ENCODE results near the gene NFS1.

The NFS1 gene

GRCh38 chr20:35632539-35633115, 66.5 kb downstream of the NFS1 start:
- CTCF ChIA-PET = interaction anchor here (1.0 to 4.8 kb wide), 3 partner anchors 13 to 252 kb away, joined by 3 to 29 read pairs (median 3); no protein-coding TSS in a partner anchor
- POLR2A ChIA-PET = interaction anchor here (0.6 kb wide), 1 partner anchor 49 kb away, joined by 4 read pairs; no protein-coding TSS in a partner anchor
- Histone ChIP-seq H3K36me3 (ENCODE audit: control insufficient read depth in 4 of 4, insufficient read depth in 4 of 4, low read length in 3 of 4) (peaks cover 19 to 50% (median 42%) of the 10 kb centered on the region in 4 experiments), H3K27me3 (replicated peaks in 2 of 5; ENCODE audit: control insufficient read depth in 4 of 5, insufficient read depth in 5 of 5, low read length in 4 of 5) (no peaks in the 10 kb centered on the region), H3K27ac (ENCODE audit: insufficient read depth in 1 of 2, low read depth in 1 of 2, low read length in 2 of 2, poor library complexity in 1 of 2, severe bottlenecking in 2 of 2) (no peak overlapping the region), H3K4me3 (ENCODE audit: control insufficient read depth in 1 of 7, extremely low read depth in 1 of 7, insufficient read depth in 4 of 7, low read depth in 2 of 7, low read length in 6 of 7) (no peak overlapping the region), H3K4me1 (ENCODE audit: control extremely low read depth in 1 of 4, control insufficient read depth in 4 of 4, insufficient read depth in 4 of 4, low read length in 3 of 4) (no peaks in the 10 kb centered on the region), H3K9me3 (ENCODE audit: control extremely low read depth in 1 of 5, control insufficient read depth in 4 of 5, insufficient read depth in 2 of 5, low read depth in 1 of 5, low read length in 4 of 5) (no peaks in the 10 kb centered on the region)
- WGBS (ENCODE audit: insufficient coverage) = 98% methylated on average over 13 of the region's 13 CpGs
- DNase-seq = no peak

- no peaks in the 10 kb centered on the region for H3K27me3 ChIP-seq (replicated peaks in 2 of 5; ENCODE audit: control insufficient read depth in 4 of 5, insufficient read depth in 5 of 5, low read length in 4 of 5)
- WGBS (ENCODE audit: insufficient coverage) = 100% methylated on average over 1 of the region's 4 CpGs
- no peaks in the 10 kb centered on the region for H3K9me3 ChIP-seq (ENCODE audit: control extremely low read depth in 1 of 5, control insufficient read depth in 4 of 5, insufficient read depth in 2 of 5, low read depth in 1 of 5, low read length in 4 of 5)
- no peak overlapping the region for H3K4me3 ChIP-seq (ENCODE audit: control insufficient read depth in 1 of 7, extremely low read depth in 1 of 7, insufficient read depth in 4 of 7, low read depth in 2 of 7, low read length in 6 of 7)
- no peaks in the 10 kb centered on the region for H3K4me1 ChIP-seq (ENCODE audit: control extremely low read depth in 1 of 4, control insufficient read depth in 4 of 4, insufficient read depth in 4 of 4, low read length in 3 of 4)
- ChIA-PET POLR2A (no interaction called here), CTCF (interaction anchor here (1.5 to 4.8 kb wide), 2 partner anchors 11 to 27 kb away, joined by 4 to 29 read pairs; no protein-coding TSS in a partner anchor)
- peaks cover 23 to 69% (median 59%) of the 10 kb centered on the region in 4 experiments for H3K36me3 ChIP-seq (ENCODE audit: control insufficient read depth in 4 of 4, insufficient read depth in 4 of 4, low read length in 3 of 4)
- DNase-seq = no peak
- H3K27ac ChIP-seq (ENCODE audit: insufficient read depth in 1 of 2, low read depth in 1 of 2, low read length in 2 of 2, poor library complexity in 1 of 2, severe bottlenecking in 2 of 2) = no peak overlapping the region
Measured at GRCh38 chr20:35630636-35631035, 68.5 kb downstream of the NFS1 start.

GRCh38 chr20:35629427-35630145, 69.6 kb downstream of the NFS1 start:
- CTCF ChIA-PET = interaction anchor here (1.1 to 4.8 kb wide), 2 partner anchors 10 to 20 kb away, joined by 3 to 29 read pairs; no protein-coding TSS in a partner anchor
- POLR2A ChIA-PET = no interaction called here
- WGBS (ENCODE audit: insufficient coverage) = 97% methylated on average over 12 of the region's 12 CpGs
- Histone ChIP-seq H3K36me3 (ENCODE audit: control insufficient read depth in 4 of 4, insufficient read depth in 4 of 4, low read length in 3 of 4) (peaks cover 22 to 76% (median 61%) of the 10 kb centered on the region in 4 experiments), H3K4me1 (ENCODE audit: control extremely low read depth in 1 of 4, control insufficient read depth in 4 of 4, insufficient read depth in 4 of 4, low read length in 3 of 4) (no peaks in the 10 kb centered on the region), H3K9me3 (ENCODE audit: control extremely low read depth in 1 of 5, control insufficient read depth in 4 of 5, insufficient read depth in 2 of 5, low read depth in 1 of 5, low read length in 4 of 5) (no peaks in the 10 kb centered on the region), H3K27me3 (replicated peaks in 2 of 5; ENCODE audit: control insufficient read depth in 4 of 5, insufficient read depth in 5 of 5, low read length in 4 of 5) (no peaks in the 10 kb centered on the region), H3K27ac (ENCODE audit: insufficient read depth in 1 of 2, low read depth in 1 of 2, low read length in 2 of 2, poor library complexity in 1 of 2, severe bottlenecking in 2 of 2) (no peak overlapping the region), H3K4me3 (ENCODE audit: control insufficient read depth in 1 of 7, extremely low read depth in 1 of 7, insufficient read depth in 4 of 7, low read depth in 2 of 7, low read length in 6 of 7) (no peak overlapping the region)
- DNase-seq = no peak

- no peak for DNase-seq
- Histone ChIP-seq H3K4me1 (ENCODE audit: control extremely low read depth in 1 of 4, control insufficient read depth in 4 of 4, insufficient read depth in 4 of 4, low read length in 3 of 4) (no peaks in the 10 kb centered on the region), H3K27ac (ENCODE audit: insufficient read depth in 1 of 2, low read depth in 1 of 2, low read length in 2 of 2, poor library complexity in 1 of 2, severe bottlenecking in 2 of 2) (no peak overlapping the region), H3K9me3 (ENCODE audit: control extremely low read depth in 1 of 5, control insufficient read depth in 4 of 5, insufficient read depth in 2 of 5, low read depth in 1 of 5, low read length in 4 of 5) (no peaks in the 10 kb centered on the region), H3K4me3 (ENCODE audit: control insufficient read depth in 1 of 7, extremely low read depth in 1 of 7, insufficient read depth in 4 of 7, low read depth in 2 of 7, low read length in 6 of 7) (no peak overlapping the region), H3K27me3 (replicated peaks in 2 of 5; ENCODE audit: control insufficient read depth in 4 of 5, insufficient read depth in 5 of 5, low read length in 4 of 5) (no peaks in the 10 kb centered on the region), H3K36me3 (ENCODE audit: control insufficient read depth in 4 of 4, insufficient read depth in 4 of 4, low read length in 3 of 4) (peaks cover 19 to 67% (median 57%) of the 10 kb centered on the region in 4 experiments)
- CTCF ChIA-PET = no interaction called here
- POLR2A ChIA-PET = no interaction called here
- WGBS (ENCODE audit: insufficient coverage) = 96% methylated on average over 4 of the region's 8 CpGs
Measured at GRCh38 chr20:35627121-35627520, 72.0 kb downstream of the NFS1 start.

- no peak overlapping the region for H3K27ac ChIP-seq (ENCODE audit: insufficient read depth in 1 of 2, low read depth in 1 of 2, low read length in 2 of 2, poor library complexity in 1 of 2, severe bottlenecking in 2 of 2)
- POLR2A ChIA-PET = no interaction called here
- H3K36me3 ChIP-seq (ENCODE audit: control insufficient read depth in 4 of 4, insufficient read depth in 4 of 4, low read length in 3 of 4) = peaks cover 20 to 67% (median 53%) of the 10 kb centered on the region in 4 experiments
Measured at GRCh38 chr20:35626386-35627001, 72.7 kb downstream of the NFS1 start.

GRCh38 chr20:35625584-35626385, 73.4 kb downstream of the NFS1 start:
- 100% methylated on average over 5 of the region's 6 CpGs for WGBS (ENCODE audit: insufficient coverage)
- ChIA-PET CTCF (no interaction called here), POLR2A (no interaction called here)
- no peak overlapping the region for H3K4me3 ChIP-seq (ENCODE audit: control insufficient read depth in 1 of 7, extremely low read depth in 1 of 7, insufficient read depth in 4 of 7, low read depth in 2 of 7, low read length in 6 of 7)
- H3K36me3 ChIP-seq (ENCODE audit: control insufficient read depth in 4 of 4, insufficient read depth in 4 of 4, low read length in 3 of 4) = peaks cover 18 to 66% (median 49%) of the 10 kb centered on the region in 4 experiments
- no peaks in the 10 kb centered on the region for H3K4me1 ChIP-seq (ENCODE audit: control extremely low read depth in 1 of 4, control insufficient read depth in 4 of 4, insufficient read depth in 4 of 4, low read length in 3 of 4)
- H3K27me3 ChIP-seq (replicated peaks in 2 of 5; ENCODE audit: control insufficient read depth in 4 of 5, insufficient read depth in 5 of 5, low read length in 4 of 5) = no peaks in the 10 kb centered on the region
- H3K9me3 ChIP-seq (ENCODE audit: control extremely low read depth in 1 of 5, control insufficient read depth in 4 of 5, insufficient read depth in 2 of 5, low read depth in 1 of 5, low read length in 4 of 5) = no peaks in the 10 kb centered on the region
- DNase-seq = no peak
- no peak overlapping the region for H3K27ac ChIP-seq (ENCODE audit: insufficient read depth in 1 of 2, low read depth in 1 of 2, low read length in 2 of 2, poor library complexity in 1 of 2, severe bottlenecking in 2 of 2)

More at GRCh38 chr20:35626386-35627001, 72.7 kb downstream of the NFS1 start:
- CTCF ChIA-PET = no interaction called here
- 94% methylated on average over 12 of the region's 13 CpGs for WGBS (ENCODE audit: insufficient coverage)
- DNase-seq = no peak
- Histone ChIP-seq H3K4me1 (ENCODE audit: control extremely low read depth in 1 of 4, control insufficient read depth in 4 of 4, insufficient read depth in 4 of 4, low read length in 3 of 4) (no peaks in the 10 kb centered on the region), H3K9me3 (ENCODE audit: control extremely low read depth in 1 of 5, control insufficient read depth in 4 of 5, insufficient read depth in 2 of 5, low read depth in 1 of 5, low read length in 4 of 5) (no peaks in the 10 kb centered on the region), H3K27me3 (replicated peaks in 2 of 5; ENCODE audit: control insufficient read depth in 4 of 5, insufficient read depth in 5 of 5, low read length in 4 of 5) (no peaks in the 10 kb centered on the region), H3K4me3 (ENCODE audit: control insufficient read depth in 1 of 7, extremely low read depth in 1 of 7, insufficient read depth in 4 of 7, low read depth in 2 of 7, low read length in 6 of 7) (no peak overlapping the region)
